ENCODE measurements around the gene NCAM1. TPM values are rescaled to one million over a fixed set of nuclear protein-coding genes. Genes with fewer than 3 reads are reported as not detected.

The NCAM1 gene
- polyA plus RNA-seq, 1 donor (not counting 4 experiments of a cell fraction or from before 2014, with no cell fraction given) = 0.04 TPM

DNA sequence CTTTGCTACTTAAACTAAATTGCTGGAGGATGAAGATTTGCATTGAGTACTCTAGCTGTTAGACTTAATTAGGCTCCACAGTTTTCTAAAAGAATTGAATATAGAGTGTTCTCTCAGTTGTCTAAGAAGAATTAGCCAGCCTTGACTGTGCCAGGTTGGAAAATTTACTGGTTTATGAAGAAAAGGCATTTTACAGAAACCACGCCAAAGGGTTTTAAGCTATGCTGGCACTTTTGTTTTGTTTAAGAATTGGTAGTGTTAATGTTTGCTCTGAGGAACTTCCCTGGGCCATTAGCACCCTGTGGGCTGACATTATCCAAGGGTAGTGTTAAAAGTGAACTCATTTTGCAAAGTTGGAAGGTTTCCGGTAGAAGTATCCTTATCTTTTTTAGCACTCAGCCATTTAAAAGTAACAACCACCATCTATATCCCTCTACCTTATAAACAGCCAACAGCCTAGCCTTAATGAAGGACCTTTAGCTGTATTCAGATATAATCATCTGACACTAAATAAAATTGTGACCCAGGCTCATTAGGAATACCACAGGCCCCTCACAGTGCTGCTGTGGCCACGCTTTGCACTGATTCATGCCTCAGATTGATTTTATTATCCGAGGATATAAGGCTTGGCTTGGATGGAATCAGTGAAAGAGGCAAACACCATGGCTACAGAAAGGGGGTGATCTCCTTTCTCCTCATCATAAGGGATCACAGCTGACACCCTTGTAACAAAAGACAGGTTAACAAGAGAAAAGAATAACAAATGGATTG is 158.9 kb downstream of the NCAM1 start:
- FAIRE-seq = no peak
- TF ChIP-seq, protein P1, sequence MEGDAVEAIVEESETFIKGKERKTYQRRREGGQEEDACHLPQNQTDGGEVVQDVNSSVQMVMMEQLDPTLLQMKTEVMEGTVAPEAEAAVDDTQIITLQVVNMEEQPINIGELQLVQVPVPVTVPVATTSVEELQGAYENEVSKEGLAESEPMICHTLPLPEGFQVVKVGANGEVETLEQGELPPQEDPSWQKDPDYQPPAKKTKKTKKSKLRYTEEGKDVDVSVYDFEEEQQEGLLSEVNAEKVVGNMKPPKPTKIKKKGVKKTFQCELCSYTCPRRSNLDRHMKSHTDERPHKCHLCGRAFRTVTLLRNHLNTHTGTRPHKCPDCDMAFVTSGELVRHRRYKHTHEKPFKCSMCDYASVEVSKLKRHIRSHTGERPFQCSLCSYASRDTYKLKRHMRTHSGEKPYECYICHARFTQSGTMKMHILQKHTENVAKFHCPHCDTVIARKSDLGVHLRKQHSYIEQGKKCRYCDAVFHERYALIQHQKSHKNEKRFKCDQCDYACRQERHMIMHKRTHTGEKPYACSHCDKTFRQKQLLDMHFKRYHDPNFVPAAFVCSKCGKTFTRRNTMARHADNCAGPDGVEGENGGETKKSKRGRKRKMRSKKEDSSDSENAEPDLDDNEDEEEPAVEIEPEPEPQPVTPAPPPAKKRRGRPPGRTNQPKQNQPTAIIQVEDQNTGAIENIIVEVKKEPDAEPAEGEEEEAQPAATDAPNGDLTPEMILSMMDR (optimal IDR thresholded peaks at IDR 0.05 in 1 of 3, IDR thresholded peaks at IDR 0.05 in 1 of 3, conservative IDR thresholded peaks at IDR 0.05 in 1 of 3; ENCODE audit: extremely low read depth in 1 of 3, insufficient read depth in 2 of 3, low read length in 3 of 3) = no peak
- no peak for TF ChIP-seq EZH2 (IDR thresholded peaks at IDR 0.05; ENCODE audit: low read length)
- no peak overlapping the region for H3K9ac ChIP-seq (ENCODE audit: control insufficient read depth, extremely low read depth, insufficient read depth, low read length)

GRCh38 chr11:113121746-113122145 is 160.5 kb downstream of the NCAM1 start:
- Histone ChIP-seq H3K9ac (ENCODE audit: control insufficient read depth, extremely low read depth, insufficient read depth, low read length) (no peak overlapping the region), H3K27me3 (ENCODE audit: control insufficient read depth, extremely low read depth, insufficient read depth, low read length) (no peaks in the 10 kb centered on the region), H3K9me1 (ENCODE audit: control insufficient read depth, extremely low read depth, insufficient read depth, low read length) (no peaks in the 10 kb centered on the region), H3K79me2 (ENCODE audit: control insufficient read depth, insufficient read depth, low read length) (no peaks in the 10 kb centered on the region), H3K4me1 (ENCODE audit: control insufficient read depth, extremely low read depth, insufficient read depth, low read length) (no peaks in the 10 kb centered on the region), H2AFZ (ENCODE audit: control insufficient read depth, low read length) (no peak overlapping the region), H4K20me1 (ENCODE audit: control insufficient read depth, extremely low read depth, insufficient read depth, low read length) (no peaks in the 10 kb centered on the region), H3K36me3 (ENCODE audit: control insufficient read depth in 2 of 2, extremely low read depth in 1 of 2, insufficient read depth in 2 of 2, low read length in 2 of 2) (no peaks in the 10 kb centered on the region), H3K9me3 (ENCODE audit: control insufficient read depth, low read depth, low read length) (no peaks in the 10 kb centered on the region), H3K4me3 (ENCODE audit: control insufficient read depth in 2 of 3, extremely low read depth in 1 of 3, insufficient read depth in 2 of 3, low read depth in 1 of 3, low read length in 3 of 3) (no peak overlapping the region), H3K27ac (ENCODE audit: control insufficient read depth, insufficient read depth, low read length) (no peak overlapping the region), H3K4me2 (ENCODE audit: control insufficient read depth, extremely low read depth, insufficient read depth, low read depth, low read length) (no peak overlapping the region)
- dilution Hi-C loops (cut with MboI; ENCODE audit: extremely low pct_ligation_motif_present, low sequenced_read_pairs) = no loop called here
- DNase-seq (ENCODE audit: low read depth, low spot score) = no peak
- no peak for FAIRE-seq
- no peak for TF ChIP-seq EZH2 (IDR thresholded peaks at IDR 0.05; ENCODE audit: low read length)
- TF ChIP-seq, protein P1 (optimal IDR thresholded peaks at IDR 0.05 in 1 of 3, IDR thresholded peaks at IDR 0.05 in 1 of 3, conservative IDR thresholded peaks at IDR 0.05 in 1 of 3; ENCODE audit: extremely low read depth in 1 of 3, insufficient read depth in 2 of 3, low read length in 3 of 3) = no peak

More for the DNA sequence above, 158.9 kb downstream of the NCAM1 start:
- Histone ChIP-seq H4K20me1 (ENCODE audit: control insufficient read depth, extremely low read depth, insufficient read depth, low read length) (no peaks in the 10 kb centered on the region), H3K9me3 (ENCODE audit: control insufficient read depth, low read depth, low read length) (no peaks in the 10 kb centered on the region), H3K9me1 (ENCODE audit: control insufficient read depth, extremely low read depth, insufficient read depth, low read length) (no peaks in the 10 kb centered on the region), H3K79me2 (ENCODE audit: control insufficient read depth, insufficient read depth, low read length) (no peaks in the 10 kb centered on the region), H3K4me1 (ENCODE audit: control insufficient read depth, extremely low read depth, insufficient read depth, low read length) (no peaks in the 10 kb centered on the region), H3K27ac (ENCODE audit: control insufficient read depth, insufficient read depth, low read length) (no peak overlapping the region), H3K27me3 (ENCODE audit: control insufficient read depth, extremely low read depth, insufficient read depth, low read length) (no peaks in the 10 kb centered on the region), H3K36me3 (ENCODE audit: control insufficient read depth in 2 of 2, extremely low read depth in 1 of 2, insufficient read depth in 2 of 2, low read length in 2 of 2) (no peaks in the 10 kb centered on the region), H3K4me2 (ENCODE audit: control insufficient read depth, extremely low read depth, insufficient read depth, low read depth, low read length) (no peak overlapping the region), H3K4me3 (ENCODE audit: control insufficient read depth in 2 of 3, extremely low read depth in 1 of 3, insufficient read depth in 2 of 3, low read depth in 1 of 3, low read length in 3 of 3) (no peak overlapping the region), H2AFZ (ENCODE audit: control insufficient read depth, low read length) (no peak overlapping the region)
- no peak for DNase-seq (ENCODE audit: low read depth, low spot score)
- dilution Hi-C loops (cut with MboI; ENCODE audit: extremely low pct_ligation_motif_present, low sequenced_read_pairs) = no loop called here
